ENCODE results near the gene OVAAL. TPM values are rescaled to one million over a fixed set of nuclear protein-coding genes. Genes with fewer than 3 reads are reported as not detected.
"Not testable (repeated sequence)": the region's sequence is repeated elsewhere in the genome, so short reads cannot be mapped to it uniquely, and the experiment has no call there.

The OVAAL gene
- total and polyA plus RNA-seq, 4 donors: 0.17 TPM; not detected in 3

DNA sequence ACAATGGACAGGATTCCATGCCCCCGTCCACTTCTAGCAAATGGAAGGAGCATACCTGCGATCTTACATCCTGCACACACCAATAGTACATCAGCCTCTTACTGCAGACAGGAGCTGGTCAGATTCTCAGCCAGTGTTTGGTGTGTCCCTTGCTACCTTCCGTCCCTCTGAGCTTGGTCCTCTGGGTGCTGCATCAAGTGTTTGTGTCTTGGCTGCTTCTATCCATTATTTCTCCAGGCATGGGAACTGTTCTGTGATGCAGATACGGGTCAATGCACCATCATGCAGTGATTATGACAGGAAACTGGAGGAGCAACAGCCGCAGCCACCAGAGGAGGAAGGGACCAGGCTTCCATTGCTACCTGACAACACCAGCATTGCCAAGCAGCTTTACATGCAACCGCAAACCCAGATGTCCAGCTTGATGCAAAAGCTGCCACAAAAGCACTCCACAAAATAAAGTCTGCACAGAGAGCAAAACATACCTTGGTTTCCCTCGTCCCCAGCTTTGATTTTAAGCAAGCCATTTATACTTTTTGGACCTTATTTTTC is 21.9 kb upstream of the OVAAL start:
- Histone ChIP-seq H3K27ac (ENCODE audit: low read depth, low read length) (no peak overlapping the region), H3K27me3 (ENCODE audit: control insufficient read depth, insufficient read depth, low read length) (no peaks in the 10 kb centered on the region), H3K36me3 (ENCODE audit: control insufficient read depth, insufficient read depth, low read length) (no peaks in the 10 kb centered on the region), H3K9me3 (ENCODE audit: control insufficient read depth, insufficient read depth, low read length) (no peaks in the 10 kb centered on the region), H3K4me3 (ENCODE audit: low read depth, low read length) (no peak overlapping the region), H3K4me1 (ENCODE audit: control insufficient read depth, insufficient read depth, low read length) (peaks cover 7% of the 10 kb centered on the region)
- DNase-seq (ENCODE audit: low read depth in 4 of 6, low spot score in 6 of 6): no peak
- WGBS (ENCODE audit: insufficient coverage): 85% methylated on average over 6 of the region's 7 CpGs

DNA sequence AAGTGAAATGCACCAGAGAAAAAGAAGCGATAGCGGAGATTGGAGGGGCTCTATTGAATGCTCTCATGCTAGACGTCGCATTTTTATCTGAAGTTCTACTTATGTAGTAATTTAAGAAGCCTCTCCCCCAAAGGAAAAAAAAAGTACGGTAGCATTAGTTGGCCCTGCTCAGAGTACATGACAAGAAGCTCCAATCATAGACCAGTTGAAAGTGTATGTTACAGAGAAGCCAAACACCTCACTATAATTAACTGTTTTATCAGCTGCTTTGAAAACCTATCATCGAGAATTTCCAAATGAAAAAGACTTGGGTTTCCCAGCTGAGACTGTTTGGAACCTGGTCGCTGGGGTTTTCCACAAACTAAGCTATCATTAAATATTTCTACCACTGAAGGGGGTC is 19.6 kb upstream of the OVAAL start:
- peaks cover 13% of the 10 kb centered on the region for H3K4me1 ChIP-seq (ENCODE audit: control insufficient read depth, insufficient read depth, low read length)
- no peaks in the 10 kb centered on the region for H3K27me3 ChIP-seq (ENCODE audit: control insufficient read depth, insufficient read depth, low read length)
- H3K27ac ChIP-seq (ENCODE audit: low read depth, low read length): no peak overlapping the region
- no peak overlapping the region for H3K4me3 ChIP-seq (ENCODE audit: low read depth, low read length)
- 100% methylated on average over 1 of the region's 7 CpGs for WGBS (ENCODE audit: insufficient coverage)
- H3K36me3 ChIP-seq (ENCODE audit: control insufficient read depth, insufficient read depth, low read length): no peaks in the 10 kb centered on the region
- H3K9me3 ChIP-seq (ENCODE audit: control insufficient read depth, insufficient read depth, low read length): no peaks in the 10 kb centered on the region
- no peak for DNase-seq (ENCODE audit: low read depth in 4 of 6, low spot score in 6 of 6)

DNA sequence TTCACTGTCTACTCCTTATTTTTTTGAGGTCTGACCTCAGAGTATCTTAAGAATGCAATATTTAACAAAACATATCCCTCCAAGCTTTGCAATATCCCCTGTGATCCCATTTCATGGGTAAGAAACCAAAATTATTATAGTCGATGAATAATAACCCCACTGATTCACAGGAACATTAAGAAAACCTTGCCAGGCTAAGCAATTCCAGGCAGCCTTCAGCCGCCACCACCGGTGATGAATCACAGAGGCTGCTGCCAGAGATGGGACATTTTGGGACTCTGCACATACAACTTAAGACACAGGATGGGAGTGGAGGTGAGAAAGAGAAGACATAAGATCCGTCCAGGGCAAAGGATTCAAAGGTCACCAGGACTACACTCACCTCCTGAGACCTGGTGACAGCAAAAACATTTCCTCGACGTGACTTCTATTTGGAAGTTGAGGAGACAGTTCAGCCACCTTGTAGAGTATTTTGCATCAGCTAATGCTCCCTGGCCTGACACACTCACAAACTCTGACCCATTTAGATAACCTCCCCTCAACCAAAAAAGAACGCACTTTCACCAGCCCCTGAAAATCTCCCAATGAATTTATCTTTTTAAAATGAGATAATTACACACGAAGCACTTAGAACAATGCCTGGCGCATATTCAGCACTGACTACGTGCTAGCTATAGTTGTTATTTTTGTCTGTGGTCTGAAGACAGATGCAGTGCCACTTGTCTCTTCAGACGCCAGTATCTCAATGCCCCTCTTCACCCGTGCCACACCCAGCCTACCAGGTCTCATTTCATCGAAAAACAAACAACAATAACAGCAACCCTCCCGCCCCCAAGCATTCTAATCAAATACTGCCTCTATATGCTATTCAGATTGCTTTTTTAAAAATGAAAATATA is 17.8 kb upstream of the OVAAL start:
- no CpG with 5 or more reads among the region's 14 CpGs for WGBS (ENCODE audit: insufficient coverage)
- H3K27ac ChIP-seq (ENCODE audit: low read depth, low read length): no peak overlapping the region
- H3K36me3 ChIP-seq (ENCODE audit: control insufficient read depth, insufficient read depth, low read length): no peaks in the 10 kb centered on the region
- H3K27me3 ChIP-seq (ENCODE audit: control insufficient read depth, insufficient read depth, low read length): no peaks in the 10 kb centered on the region
- H3K4me3 ChIP-seq (ENCODE audit: low read depth, low read length): no peak overlapping the region
- no peaks in the 10 kb centered on the region for H3K9me3 ChIP-seq (ENCODE audit: control insufficient read depth, insufficient read depth, low read length)
- peaks cover 12% of the 10 kb centered on the region for H3K4me1 ChIP-seq (ENCODE audit: control insufficient read depth, insufficient read depth, low read length)
- DNase-seq (ENCODE audit: low read depth in 4 of 6, low spot score in 6 of 6): no peak

DNA sequence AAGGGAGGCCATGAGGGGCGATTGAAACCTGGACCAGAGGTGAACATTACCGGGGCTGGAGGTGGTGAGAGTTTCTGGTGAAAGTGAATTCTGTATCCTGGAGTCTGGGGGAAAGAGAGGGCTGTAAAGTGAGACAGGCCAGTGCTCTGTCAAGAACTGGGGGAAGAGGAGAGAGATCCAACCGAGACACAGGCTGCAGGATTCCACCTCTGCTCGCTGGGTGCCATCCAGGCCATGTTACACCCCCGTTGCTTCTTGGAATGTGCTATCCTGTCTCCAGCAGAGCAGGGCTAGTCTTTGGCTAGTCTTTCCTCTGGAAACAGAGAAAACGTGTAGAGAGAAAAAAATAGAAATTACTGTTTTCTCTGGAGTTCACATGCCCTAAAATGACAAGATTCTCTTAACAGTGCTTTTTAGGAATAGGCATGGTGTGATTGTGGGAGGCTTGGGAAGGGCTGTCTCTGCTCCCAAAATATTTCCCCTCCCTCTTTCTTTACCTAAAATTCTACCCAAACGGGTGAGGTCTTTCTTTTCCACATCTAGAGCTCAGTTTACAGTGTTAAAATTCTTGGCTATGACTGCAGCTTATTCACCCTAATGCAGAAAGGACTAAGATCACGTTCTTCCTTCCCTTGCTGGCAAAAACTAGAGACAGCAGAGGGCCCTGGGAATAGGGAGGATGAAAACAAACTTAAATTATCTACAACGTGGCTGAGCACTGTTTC is 16.5 kb upstream of the OVAAL start:
- H3K27ac ChIP-seq (ENCODE audit: low read depth, low read length): peak overlapping the region; percentile 16

DNA sequence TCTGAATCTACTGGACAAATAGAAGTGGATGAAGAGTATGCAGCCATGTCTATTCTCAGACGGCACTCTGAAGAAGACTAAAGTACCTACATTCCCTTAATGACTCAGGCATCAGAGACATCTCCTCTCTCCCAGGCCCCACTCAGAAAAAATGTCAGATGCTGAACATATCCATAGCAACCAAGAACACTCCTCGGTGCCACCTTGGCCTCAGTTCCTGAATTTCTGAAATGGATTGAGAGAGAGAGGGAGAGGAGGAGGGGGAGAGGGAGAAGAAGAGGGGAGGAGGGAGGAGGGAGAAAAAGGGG is 16.0 kb upstream of the OVAAL start:
- Histone ChIP-seq H3K27ac (ENCODE audit: low read depth, low read length) (peak overlapping the region; percentile 16), H3K4me1 (ENCODE audit: control insufficient read depth, insufficient read depth, low read length) (peaks cover 12% of the 10 kb centered on the region), H3K27me3 (ENCODE audit: control insufficient read depth, insufficient read depth, low read length) (no peaks in the 10 kb centered on the region), H3K4me3 (ENCODE audit: low read depth, low read length) (no peak overlapping the region), H3K9me3 (ENCODE audit: control insufficient read depth, insufficient read depth, low read length) (no peaks in the 10 kb centered on the region), H3K36me3 (ENCODE audit: control insufficient read depth, insufficient read depth, low read length) (no peaks in the 10 kb centered on the region)
- peak in 2 of 6 donors; percentile 49 to 84 for DNase-seq (ENCODE audit: low read depth in 4 of 6, low spot score in 6 of 6)
- WGBS (ENCODE audit: insufficient coverage): 40% methylated on average over 1 of the region's 2 CpGs

More for the DNA sequence above, 16.5 kb upstream of the OVAAL start:
- Histone ChIP-seq H3K4me3 (ENCODE audit: low read depth, low read length) (no peak overlapping the region), H3K9me3 (ENCODE audit: control insufficient read depth, insufficient read depth, low read length) (no peaks in the 10 kb centered on the region), H3K4me1 (ENCODE audit: control insufficient read depth, insufficient read depth, low read length) (peaks cover 12% of the 10 kb centered on the region), H3K27me3 (ENCODE audit: control insufficient read depth, insufficient read depth, low read length) (no peaks in the 10 kb centered on the region), H3K36me3 (ENCODE audit: control insufficient read depth, insufficient read depth, low read length) (no peaks in the 10 kb centered on the region)
- DNase-seq (ENCODE audit: low read depth in 4 of 6, low spot score in 6 of 6): peak in 1 of 6 donors; percentile 55
- WGBS (ENCODE audit: insufficient coverage): 48% methylated on average over 5 of the region's 9 CpGs

DNA sequence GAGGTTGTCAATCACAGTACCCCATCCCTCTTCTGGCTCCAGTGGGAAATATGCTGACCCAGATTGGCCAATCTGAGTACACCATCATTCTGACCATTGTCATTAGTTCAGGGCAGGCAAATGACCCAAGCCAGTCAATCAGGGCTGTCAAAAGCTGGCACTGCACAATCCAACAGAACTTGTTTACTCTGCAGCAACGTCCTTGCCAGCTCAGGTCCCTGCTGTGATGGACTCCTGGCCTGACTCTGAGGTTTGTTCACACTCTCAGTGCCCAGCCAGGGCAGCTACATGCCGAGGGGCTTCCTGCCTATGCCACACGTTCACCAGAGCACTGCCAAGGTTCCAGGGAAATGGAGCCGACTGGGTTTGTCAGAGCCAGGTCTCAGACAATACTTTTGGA is 14.7 kb upstream of the OVAAL start:
- Histone ChIP-seq H3K4me3 (ENCODE audit: low read depth, low read length) (no peak overlapping the region), H3K27ac (ENCODE audit: low read depth, low read length) (no peak overlapping the region), H3K9me3 (ENCODE audit: control insufficient read depth, insufficient read depth, low read length) (no peaks in the 10 kb centered on the region), H3K27me3 (ENCODE audit: control insufficient read depth, insufficient read depth, low read length) (no peaks in the 10 kb centered on the region), H3K36me3 (ENCODE audit: control insufficient read depth, insufficient read depth, low read length) (no peaks in the 10 kb centered on the region), H3K4me1 (ENCODE audit: control insufficient read depth, insufficient read depth, low read length) (peaks cover 17% of the 10 kb centered on the region)
- no peak for DNase-seq (ENCODE audit: low read depth in 4 of 6, low spot score in 6 of 6)
- 71% methylated on average over 4 of the region's 4 CpGs for WGBS (ENCODE audit: insufficient coverage)

DNA sequence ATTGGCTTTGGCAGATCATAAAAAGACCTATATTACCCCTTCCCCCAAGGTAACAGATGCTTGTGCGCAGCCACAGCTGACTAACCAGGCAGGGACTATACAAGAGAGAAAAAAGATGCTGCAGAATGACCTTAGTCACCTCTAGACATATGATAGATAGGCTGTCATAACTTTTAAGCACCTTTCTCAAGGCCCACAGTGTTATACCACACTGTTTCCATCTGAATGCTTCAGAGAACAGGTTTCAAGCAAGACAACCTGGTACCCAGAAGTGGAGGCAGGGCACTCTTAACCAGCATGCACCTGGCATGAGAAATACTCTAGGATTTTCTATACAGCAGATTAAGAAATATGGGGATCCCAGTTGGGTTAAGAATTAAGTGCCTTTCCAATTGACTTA is 12.8 kb upstream of the OVAAL start:
- Histone ChIP-seq H3K27me3 (ENCODE audit: control insufficient read depth, insufficient read depth, low read length) (no peaks in the 10 kb centered on the region), H3K27ac (ENCODE audit: low read depth, low read length) (no peak overlapping the region), H3K4me3 (ENCODE audit: low read depth, low read length) (no peak overlapping the region), H3K4me1 (ENCODE audit: control insufficient read depth, insufficient read depth, low read length) (peaks cover 22% of the 10 kb centered on the region), H3K36me3 (ENCODE audit: control insufficient read depth, insufficient read depth, low read length) (no peaks in the 10 kb centered on the region), H3K9me3 (ENCODE audit: control insufficient read depth, insufficient read depth, low read length) (no peaks in the 10 kb centered on the region)
- no CpG with 5 or more reads among the region's 1 CpG for WGBS (ENCODE audit: insufficient coverage)
- DNase-seq (ENCODE audit: low read depth in 4 of 6, low spot score in 6 of 6): no peak

DNA sequence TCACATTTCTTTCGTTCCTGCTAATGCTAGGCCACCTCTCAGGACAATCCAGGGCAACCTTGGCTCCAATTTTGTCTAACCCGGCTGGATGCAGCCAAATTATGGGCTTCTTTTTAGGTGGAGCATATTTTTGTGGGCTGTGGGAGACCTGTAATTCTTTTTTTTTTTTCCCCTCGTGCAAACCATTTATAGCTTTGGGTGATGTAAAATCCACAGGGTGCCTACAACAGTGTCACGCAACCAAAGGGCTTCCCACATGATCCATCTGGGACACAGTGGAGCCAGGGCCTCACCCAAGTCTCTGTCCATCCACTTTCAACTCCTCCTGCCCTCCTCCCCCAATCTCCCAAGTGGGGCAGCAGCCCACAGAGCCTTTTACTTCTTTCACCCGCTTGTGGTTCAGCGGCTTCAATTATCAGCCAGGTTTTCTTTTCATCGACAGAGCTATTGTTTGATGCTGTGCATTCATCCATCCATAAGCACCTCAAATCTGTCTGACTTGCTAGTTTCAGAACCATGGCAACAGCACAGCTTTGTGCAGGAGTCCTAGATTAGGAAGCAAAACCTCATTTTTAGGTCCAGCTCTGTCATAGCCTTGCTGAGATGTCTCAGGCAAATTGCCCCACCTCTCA is 10.0 kb upstream of the OVAAL start:
- H3K27ac ChIP-seq (ENCODE audit: low read depth, low read length): no peak overlapping the region
- peaks cover 16% of the 10 kb centered on the region for H3K4me1 ChIP-seq (ENCODE audit: control insufficient read depth, insufficient read depth, low read length)
- WGBS (ENCODE audit: insufficient coverage): 21% methylated on average over 4 of the region's 7 CpGs
- H3K36me3 ChIP-seq (ENCODE audit: control insufficient read depth, insufficient read depth, low read length): no peaks in the 10 kb centered on the region
- H3K27me3 ChIP-seq (ENCODE audit: control insufficient read depth, insufficient read depth, low read length): no peaks in the 10 kb centered on the region
- H3K9me3 ChIP-seq (ENCODE audit: control insufficient read depth, insufficient read depth, low read length): no peaks in the 10 kb centered on the region
- DNase-seq (ENCODE audit: low read depth in 4 of 6, low spot score in 6 of 6): peak in 2 of 6 donors; percentile 65 to 83
- no peak overlapping the region for H3K4me3 ChIP-seq (ENCODE audit: low read depth, low read length)

DNA sequence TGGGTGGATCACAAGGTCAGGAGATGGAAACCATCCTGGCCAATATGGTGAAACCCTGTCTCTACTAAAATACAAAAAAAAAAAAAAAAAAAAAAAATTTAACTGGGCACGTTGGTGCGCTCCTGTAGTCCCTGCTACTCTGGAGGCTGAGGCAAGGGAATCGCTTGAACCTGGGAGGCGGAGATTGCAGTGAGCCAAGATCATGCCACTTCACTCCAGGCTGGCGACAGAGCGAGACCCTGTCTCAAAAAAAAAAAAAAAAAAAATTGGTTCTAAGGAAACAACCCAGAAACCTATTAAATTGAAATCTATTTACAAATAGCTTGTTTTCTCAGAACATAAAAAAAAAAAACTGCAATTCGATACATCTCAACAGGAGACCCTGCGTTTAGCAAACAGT is 9.0 kb upstream of the OVAAL start:
- H3K36me3 ChIP-seq (ENCODE audit: control insufficient read depth, insufficient read depth, low read length); DNase-seq (ENCODE audit: low read depth in 4 of 6, low spot score in 6 of 6); H3K9me3 ChIP-seq (ENCODE audit: control insufficient read depth, insufficient read depth, low read length); H3K27ac ChIP-seq (ENCODE audit: low read depth, low read length); H3K27me3 ChIP-seq (ENCODE audit: control insufficient read depth, insufficient read depth, low read length); H3K4me1 ChIP-seq (ENCODE audit: control insufficient read depth, insufficient read depth, low read length); H3K4me3 ChIP-seq (ENCODE audit: low read depth, low read length): not testable (repeated sequence)
- WGBS (ENCODE audit: insufficient coverage): 82% methylated on average over 4 of the region's 8 CpGs

Measured in spinal cord (tissue), 10 donors.